AG10803 (cell line): Measurements from ENCODE around the gene ESD.
"Not testable (repeated sequence)": the region's sequence is repeated elsewhere in the genome, so short reads cannot be mapped to it uniquely, and the experiment has no call there.

Experiments
- DNase-seq: peaks from one replicate; pipeline ENCODE4 v3.0.0; 2010; ENCODE audit warnings: low read depth
- H3K4me3 ChIP-seq: 2 replicates; pipeline ENCODE4 v1.5.1; 2011; ENCODE audit warnings: mild to moderate bottlenecking, low read length, control low read depth
- TF ChIP-seq, protein P1 (sequence below): conservative IDR thresholded peaks from 2 replicates; pipeline ENCODE4 v1.5.1; 2011; ENCODE audit warnings: mild to moderate bottlenecking, low read length, control low read depth, inconsistent platforms

ESD gene

DNA sequence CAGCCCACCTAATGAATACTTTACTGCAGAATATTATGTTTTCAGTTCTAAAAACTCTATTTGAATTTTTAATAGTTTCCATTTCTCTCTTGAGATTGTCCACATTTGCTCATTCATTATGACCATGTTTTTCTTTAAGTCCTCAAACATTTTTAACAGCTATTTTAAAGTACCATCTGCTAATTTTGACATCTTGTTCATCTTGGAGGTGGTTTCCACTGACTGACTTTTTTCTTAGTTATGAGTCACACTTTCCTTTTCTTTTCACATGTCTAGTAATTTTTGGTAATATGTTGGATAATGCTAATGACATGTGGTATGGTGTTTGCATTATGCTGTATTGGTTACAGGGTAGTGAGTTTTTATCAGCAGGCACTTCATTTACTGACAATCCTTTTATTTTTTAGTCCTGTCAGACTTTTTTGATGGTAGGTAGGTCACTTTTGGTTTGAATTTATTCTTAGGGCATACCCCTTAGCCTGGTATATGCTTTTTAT is 15.4 kb upstream of the ESD start:
- DNase-seq, result no peak
- H3K4me3 ChIP-seq, result no peak overlapping the region
- TF ChIP-seq, protein P1, sequence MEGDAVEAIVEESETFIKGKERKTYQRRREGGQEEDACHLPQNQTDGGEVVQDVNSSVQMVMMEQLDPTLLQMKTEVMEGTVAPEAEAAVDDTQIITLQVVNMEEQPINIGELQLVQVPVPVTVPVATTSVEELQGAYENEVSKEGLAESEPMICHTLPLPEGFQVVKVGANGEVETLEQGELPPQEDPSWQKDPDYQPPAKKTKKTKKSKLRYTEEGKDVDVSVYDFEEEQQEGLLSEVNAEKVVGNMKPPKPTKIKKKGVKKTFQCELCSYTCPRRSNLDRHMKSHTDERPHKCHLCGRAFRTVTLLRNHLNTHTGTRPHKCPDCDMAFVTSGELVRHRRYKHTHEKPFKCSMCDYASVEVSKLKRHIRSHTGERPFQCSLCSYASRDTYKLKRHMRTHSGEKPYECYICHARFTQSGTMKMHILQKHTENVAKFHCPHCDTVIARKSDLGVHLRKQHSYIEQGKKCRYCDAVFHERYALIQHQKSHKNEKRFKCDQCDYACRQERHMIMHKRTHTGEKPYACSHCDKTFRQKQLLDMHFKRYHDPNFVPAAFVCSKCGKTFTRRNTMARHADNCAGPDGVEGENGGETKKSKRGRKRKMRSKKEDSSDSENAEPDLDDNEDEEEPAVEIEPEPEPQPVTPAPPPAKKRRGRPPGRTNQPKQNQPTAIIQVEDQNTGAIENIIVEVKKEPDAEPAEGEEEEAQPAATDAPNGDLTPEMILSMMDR, result no peak

DNA sequence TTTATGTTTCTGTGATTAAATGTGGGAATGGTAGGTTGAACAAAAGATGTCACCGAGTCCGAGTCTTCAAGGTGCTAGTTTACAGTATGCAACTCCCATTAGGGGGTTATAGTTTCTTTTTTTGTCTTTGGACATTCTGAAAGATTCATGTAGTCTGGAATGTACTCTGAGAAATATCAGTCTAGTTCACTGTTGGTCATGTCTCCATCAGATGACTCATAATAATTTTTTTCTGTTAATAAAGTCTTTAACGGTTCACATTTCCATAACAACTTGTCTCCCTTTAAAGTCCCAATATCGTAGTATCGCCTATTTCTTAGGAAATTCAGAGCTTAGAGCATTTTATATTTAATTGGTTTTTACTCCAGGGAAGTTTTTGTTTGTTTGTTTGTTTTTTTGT is 13.5 kb upstream of the ESD start:
- no peak overlapping the region for H3K4me3 ChIP-seq
- no peak for DNase-seq
- TF ChIP-seq, protein P1, result no peak

DNA sequence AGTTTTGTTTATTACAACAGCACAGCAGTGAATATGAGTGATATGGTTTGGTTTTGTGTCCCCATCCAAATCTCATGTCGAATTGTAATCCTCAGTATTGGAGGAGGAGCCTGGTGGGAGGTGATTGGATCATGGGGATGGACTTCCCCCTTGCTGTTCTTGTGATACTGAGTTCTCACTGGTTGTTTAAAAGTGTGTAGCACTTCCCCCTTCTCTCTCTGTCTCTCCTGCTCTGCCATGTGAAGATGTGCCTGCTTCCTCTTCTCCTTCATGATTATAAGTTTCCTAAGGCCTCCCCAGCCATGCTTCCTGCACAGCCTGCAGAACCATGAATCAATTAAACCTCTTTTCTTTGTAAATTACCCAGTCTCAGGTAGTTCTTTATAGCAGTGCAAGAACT is 8.0 kb upstream of the ESD start:
- not testable (repeated sequence) for DNase-seq

DNA sequence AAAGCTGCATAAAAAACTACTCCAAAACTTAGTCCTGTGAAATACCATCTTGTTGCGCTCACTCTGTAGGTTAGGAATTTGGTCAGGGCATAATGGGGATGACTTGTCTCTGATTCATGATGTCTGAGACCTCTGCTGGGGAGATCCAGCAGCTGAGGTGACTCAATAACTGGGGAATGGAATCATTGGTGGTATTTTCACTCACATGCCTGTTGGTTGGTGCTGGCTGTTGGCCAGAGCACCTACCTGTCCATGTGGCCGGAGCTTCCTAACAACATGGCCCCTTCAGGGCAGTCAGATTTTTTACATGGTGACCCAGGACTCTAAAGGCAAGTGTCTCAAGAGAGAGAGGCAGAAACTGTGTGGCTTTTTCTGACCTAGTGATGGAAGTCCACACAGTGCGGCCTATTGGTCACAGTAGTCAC is 7.4 kb upstream of the ESD start:
- TF ChIP-seq, protein P1, result peak; percentile 25; the same call in 1 of the 2 replicates
- no peak overlapping the region for H3K4me3 ChIP-seq
- peak; percentile 95 for DNase-seq

More for the DNA sequence above, 8.0 kb upstream of the ESD start:
- H3K4me3 ChIP-seq, result not testable (repeated sequence)

DNA sequence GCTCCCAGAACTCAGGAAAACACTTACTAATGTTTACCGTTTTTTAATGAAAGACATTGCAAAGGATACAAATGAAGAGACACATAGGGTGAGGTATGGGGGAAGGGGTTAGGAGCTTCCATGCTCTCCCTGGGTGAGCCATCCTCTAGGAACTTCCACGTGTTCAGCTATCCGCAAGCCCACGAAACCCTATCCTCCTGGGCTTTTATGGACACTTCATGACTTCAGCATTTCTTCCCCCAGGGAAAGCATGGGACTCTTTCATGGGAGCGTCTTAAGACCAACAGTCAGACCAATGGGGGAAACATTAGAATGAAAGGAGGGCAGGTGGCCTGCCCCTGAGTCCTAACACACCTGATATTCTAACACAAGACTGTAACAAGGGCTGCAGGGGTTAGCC is 6.6 kb upstream of the ESD start:
- TF ChIP-seq, protein P1, result no peak
- no peak for DNase-seq
- H3K4me3 ChIP-seq, result no peak overlapping the region

DNA sequence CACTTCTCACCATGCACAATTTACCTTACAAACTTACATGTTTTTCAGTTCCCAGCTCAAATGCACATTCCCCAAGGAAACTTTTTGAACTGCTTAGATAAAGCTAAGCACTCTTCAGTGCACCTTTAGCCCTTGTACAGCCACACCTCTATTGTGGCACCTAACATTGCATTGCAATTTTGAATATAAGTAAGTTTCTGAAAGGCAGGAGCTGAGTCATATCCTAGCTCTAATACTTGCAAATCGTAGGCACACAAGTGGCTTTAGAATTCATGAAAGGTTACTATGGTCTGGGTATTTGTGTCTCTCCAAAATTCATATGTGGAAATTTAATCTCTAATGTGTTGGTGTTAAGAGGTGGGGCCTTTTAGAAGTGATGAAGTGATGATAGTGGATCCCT is 4.9 kb upstream of the ESD start:
- H3K4me3 ChIP-seq, result no peak overlapping the region
- TF ChIP-seq, protein P1, result no peak

DNA sequence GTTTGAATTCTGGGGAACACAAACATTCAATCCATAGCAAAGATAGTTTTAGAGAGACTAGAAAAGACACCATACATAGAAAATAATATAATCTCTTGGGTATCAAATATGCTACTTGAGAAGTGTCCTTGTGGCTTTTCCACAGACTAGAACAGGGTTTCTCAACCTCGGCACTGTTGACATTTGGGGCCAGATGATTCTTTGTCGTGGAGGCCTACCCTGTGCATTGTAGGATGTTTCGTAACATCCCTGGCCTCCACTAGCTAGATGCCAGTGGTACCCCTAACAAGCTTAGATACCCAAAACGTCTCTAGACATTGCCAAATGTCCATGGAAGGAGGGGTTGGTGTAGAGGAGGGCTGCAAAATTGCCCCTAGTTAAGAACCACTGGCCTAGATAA is 2.2 kb upstream of the ESD start:
- TF ChIP-seq, protein P1, result no peak
- H3K4me3 ChIP-seq, result no peak overlapping the region
- no peak for DNase-seq

More for the DNA sequence above, 4.9 kb upstream of the ESD start:
- DNase-seq, result no peak
